Tongue (tissue), 2 donors: ENCODE results near the gene ELAVL1. TPM values are rescaled to one million over a fixed set of nuclear protein-coding genes. Genes with fewer than 3 reads are reported as not detected.
"Not testable (repeated sequence)": the region's sequence is repeated elsewhere in the genome, so short reads cannot be mapped to it uniquely, and the experiment has no call there.

ENCODE experiments used
- DNase-seq: peaks from one replicate; pipeline ENCODE4 v3.0.0-alpha.2; 2015
- total RNA-seq: library from RNA; depleted of rRNA; stranded (reverse); fragments of >200 nt; gene quantifications from one replicate; pipeline ENCODE4 v1.2.3, GENCODE V29; 2014

Gene ELAVL1
- total RNA-seq, 1 donor from 2014 or later, result 60.1 TPM

GRCh38 chr19:7933411-7933810, 72.0 kb downstream of the ELAVL1 start:
- no peak for DNase-seq

GRCh38 chr19:7932930-7933300, 72.5 kb downstream of the ELAVL1 start:
- no peak for DNase-seq

- no peak for DNase-seq
Observed at GRCh38 chr19:7932276-7932929, 73.0 kb downstream of the ELAVL1 start.

DNA sequence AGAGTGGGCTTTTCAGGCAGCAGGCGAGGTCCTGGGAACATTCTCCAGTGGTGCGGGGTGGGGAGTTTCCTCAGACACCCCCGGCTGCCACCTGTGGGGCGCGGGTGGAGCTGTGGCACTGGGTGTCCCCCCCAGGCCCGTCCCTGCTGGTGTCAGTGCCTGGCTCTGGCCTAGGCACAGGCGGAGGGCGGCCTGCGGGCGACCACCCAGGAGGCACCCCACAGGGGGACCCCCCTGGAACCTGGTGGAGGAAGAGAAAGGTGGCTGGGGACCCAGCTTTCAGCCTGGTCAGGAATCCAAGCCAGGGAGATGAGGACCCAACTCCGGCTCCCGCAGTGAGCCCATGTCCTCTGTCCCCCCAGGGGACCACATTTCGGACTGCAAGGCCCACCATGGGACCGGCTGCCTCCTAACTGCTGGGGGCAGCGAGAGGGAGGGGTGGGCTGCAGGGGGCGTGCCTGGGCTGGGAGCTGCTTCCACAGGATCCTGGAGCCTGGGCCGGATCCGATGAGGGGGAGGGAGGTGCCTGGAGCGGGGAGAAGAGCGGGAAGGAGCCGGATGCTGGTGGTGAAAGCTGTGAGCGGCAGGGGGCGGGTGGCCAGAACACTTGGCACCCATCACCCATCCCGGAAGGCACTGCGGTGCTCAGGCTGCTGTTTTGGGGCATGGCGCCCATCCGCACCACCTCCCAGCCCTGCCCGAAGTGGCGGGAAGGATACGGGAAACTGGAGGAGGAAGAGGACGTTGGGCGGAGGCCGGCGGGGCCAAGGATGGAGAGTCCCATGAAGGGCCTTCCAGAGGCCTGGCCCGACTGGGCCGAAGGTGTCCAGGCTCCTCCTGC, 74.0 kb downstream of the ELAVL1 start:
- DNase-seq, result no peak

DNA sequence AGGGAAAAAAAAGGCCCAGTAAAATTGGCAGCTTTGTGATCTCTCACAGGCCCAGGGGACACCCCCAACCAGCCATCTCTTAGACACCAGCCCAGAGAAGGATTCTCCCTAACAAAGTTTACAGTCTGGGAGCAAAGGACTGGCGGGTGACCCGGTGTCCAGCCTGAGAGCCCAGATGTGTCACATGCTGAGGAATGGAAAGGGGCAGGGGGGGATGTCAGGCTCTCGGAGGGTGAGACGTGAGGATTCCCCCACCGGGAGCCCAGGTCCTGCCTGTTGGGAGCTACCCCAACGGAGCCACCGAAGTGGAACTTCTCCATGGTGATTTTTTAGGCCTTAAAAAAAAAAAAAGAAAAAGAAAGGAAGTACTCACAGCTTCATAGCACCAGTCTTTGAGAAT, 74.7 kb downstream of the ELAVL1 start:
- DNase-seq, result no peak

- not testable (repeated sequence) for DNase-seq
Observed at GRCh38 chr19:7930030-7930429, 75.4 kb downstream of the ELAVL1 start.

DNA sequence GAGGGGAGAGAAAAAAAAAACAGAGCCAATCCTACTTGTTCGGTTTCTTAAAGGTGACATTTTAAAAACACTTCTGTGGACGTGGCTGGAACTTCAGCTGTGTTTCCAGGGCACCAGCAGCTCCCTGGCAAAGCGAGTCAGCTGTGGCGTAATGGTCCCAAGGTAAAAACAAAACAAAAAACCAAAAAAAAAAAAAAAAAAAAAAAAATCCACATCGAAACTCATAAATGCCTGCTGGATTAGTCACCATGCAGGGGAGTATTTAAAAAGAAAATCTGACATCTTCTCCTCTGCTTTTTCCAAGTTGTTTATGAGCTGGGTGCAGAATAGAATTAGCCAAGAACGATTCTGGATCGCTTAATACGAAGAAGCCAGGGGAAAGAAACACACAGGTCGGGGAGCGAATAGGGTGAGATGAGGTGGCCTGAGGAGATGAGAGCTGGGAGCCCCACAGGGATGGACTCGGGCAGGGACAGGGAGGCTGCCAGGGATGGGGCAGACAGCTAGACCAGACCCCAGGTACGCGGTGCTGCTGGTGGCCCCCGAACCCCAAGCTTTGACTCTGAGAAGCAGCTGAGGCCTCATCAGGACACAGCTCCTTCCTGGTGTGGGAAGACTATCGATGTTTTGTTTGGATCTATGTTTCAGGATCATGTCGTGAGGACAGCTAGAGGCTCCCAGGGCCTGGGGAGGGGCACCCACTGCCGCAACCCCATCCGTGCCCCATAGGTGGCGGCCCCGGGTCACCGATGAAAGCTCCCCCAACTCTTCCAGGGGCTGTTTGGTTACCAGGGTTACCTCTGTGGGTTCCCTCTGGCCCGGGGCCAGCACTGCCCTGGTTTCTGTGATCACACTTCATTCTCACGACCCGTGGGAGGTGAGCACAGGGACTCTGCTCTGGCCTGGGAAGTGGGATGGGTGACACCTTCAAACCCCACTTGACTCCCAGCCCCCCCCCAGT, 76.4 kb downstream of the ELAVL1 start:
- no peak for DNase-seq

DNA sequence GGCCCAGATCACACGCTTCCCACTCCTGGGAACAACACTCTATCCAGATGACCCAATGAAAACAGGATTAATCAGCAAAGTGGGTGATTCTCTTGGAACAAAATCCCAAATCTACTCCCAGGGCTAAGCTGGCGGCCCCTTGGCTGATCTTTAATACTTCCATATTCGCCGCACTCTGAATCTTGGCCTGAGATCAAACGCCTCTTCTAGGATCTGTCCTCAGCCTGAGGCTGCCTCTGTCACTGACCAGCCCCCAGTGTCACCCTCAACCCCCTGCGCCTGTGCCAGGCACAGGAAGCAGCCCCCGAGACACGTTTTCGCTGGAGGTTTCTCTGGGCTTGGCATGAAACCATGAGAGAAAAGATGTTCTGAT, 77.1 kb downstream of the ELAVL1 start:
- no peak for DNase-seq

GRCh38 chr19:7927605-7928333, 77.7 kb downstream of the ELAVL1 start:
- DNase-seq, result no peak

DNA sequence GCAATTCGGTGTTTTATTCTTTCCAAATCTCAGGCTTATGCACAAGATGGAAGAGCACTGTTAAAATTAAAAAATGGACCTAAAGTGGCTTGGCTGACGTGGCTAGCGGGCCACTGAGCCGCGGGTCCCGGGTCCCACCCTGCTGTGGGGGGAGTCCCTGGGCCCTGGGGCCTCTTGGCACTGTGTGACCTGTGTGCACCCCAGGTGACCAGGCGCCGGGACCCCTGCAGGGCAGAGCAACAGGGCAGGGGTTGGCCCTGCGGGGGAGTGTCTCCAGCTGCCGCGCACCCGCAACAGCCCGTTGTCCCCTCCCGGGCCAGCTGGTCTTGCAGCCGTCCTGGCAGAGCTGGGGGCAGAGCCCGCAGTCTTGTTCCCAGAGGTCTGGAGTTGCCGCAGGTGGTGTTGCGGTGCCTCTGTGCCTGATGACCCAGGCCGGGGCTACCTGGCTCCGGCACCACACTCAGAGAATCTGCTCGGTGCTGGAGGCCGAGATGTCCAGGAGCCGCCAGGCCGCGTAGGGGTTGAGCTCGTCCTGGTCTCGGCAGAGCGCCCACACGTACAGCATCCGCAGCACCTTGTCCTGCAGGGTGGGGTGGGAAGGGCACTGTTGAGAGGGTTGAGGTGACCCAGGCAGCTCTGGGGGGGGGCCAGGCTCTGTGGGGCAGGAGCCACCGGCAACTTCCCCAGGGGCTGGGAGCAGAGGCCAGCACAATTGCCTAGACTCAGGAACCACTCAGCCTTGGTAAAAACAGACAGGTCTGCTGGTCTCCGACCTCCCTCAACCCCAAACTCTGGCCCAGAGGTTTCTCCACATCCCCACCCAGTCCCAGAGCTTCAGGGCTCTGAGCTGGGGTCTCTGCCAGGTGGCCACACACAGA, 78.5 kb downstream of the ELAVL1 start:
- no peak for DNase-seq

DNA sequence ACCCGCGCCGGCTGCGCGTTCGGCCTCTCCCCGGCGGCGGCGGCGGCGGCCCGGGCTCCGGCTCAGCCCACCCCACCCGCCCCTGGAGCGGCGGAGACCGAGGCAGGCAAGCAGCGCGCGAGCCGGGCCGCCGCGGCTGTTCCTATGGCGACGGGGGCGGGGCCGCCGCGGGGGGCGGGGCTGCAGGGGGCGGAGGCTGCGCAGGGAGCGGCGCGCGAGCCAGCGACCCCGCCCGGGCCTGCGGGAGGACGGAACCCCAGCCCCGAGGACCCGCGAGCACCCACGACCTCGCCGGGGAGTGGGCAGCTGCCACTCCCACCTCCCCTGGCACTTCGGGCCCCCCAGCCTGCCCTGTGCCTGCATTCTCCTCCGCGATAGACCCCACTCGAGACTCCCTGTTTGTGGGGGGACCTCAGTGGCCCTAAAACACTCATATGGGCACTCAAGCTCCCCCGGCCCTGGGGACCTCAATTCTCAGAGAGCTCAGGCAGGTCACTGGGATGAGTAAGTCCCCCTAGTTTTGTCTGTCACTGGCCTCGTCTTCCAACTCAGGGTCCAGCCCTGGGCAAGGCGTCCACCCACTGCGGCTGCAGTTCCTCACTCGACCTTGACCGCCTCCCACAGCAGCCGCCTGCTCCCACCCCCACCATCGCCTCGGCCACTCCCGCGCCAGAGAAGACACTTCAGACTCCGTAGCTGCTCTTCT, 79.3 kb downstream of the ELAVL1 start, which contains the start of gene CTXN1:
CTXN1 (minus strand) TSS at position 115 of the 706 bp plus-strand sequence. CDS start 597 bp downstream, outside the sequence.
- DNase-seq, result peak; percentile 74

GRCh38 chr19:7925171-7925851, 80.1 kb downstream of the ELAVL1 start:
- peak; percentile 91 for DNase-seq

DNA sequence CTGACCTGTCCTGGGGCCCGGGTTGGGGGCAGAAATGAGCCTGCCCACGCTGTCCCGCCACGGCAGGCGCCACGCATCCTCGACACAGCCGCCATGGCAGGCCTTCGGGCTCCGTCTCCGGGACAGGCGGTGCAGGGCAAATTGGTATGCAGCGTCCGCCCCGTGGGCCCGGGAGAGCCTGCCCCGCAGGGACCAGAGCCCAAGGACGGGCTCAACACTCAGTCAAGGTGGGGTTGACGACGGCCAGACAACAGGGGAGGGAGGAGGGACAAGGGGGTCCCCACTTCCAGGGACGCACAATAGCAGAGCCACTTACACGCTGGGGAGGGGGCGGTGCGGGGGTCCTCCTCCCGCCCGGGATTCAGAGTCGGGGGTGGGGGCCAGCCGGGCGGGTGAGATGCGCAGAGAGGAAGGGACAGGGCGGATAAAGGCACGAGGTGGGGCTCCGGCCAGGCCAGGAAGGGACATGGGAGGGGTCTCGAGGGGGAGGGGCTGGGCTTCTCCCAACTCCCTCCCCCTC, 80.7 kb downstream of the ELAVL1 start:
- DNase-seq, result no peak

DNA sequence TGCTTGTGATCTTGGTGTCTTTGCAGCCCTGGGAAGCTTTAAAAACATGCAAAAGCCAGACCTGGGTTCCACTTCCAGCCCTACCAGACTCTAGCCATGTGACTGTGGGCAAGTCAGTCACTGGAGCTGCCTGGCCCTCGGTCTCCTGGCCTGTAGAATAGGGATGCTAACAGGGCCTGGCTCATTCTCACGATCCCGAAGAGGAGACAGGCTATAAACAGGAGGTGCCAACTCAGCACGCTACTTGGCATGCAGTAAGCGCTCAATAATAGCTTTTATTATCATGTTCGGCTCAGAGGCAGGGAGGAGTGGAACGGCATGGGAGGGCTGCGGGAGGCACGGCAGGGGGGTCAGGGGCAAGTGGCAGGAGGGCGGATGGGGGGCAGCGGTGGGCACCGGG, 81.2 kb downstream of the ELAVL1 start:
- no peak for DNase-seq

- no peak for DNase-seq
Observed at GRCh38 chr19:7923295-7924191, 81.9 kb downstream of the ELAVL1 start.

DNA sequence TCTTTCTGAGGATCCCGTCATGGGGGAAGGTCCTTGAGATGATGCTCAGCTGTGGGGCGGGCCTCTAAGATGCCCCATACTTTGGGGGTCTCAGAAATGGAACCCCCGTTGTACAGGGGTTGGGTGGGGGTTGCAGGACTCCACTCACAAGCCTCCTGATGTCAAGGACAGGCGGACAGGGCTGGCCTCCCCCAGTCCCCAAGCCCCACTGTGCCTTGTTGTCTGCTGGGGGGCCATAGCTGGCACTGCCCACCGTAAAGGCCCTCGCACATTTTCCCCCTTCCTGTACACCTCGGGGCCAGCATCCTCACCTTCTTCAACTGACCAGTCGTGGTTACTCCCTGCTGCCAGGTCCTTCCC, 82.6 kb downstream of the ELAVL1 start:
- no peak for DNase-seq

GRCh38 chr19:7921967-7922835, 83.2 kb downstream of the ELAVL1 start:
- DNase-seq, result no peak
